Large intestine (tissue), 3 donors: ENCODE results near the gene ATP9A. TPM values are rescaled to one million over a fixed set of nuclear protein-coding genes. Genes with fewer than 3 reads are reported as not detected.

ENCODE experiments used
- DNase-seq, 2 donors: peaks; one replicate each; pipeline versions ENCODE4 v3.0.0 to v3.0.0-alpha.2; 2013
- H3K27ac ChIP-seq: one replicate; pipeline ENCODE4 v1.5.1; 2013; ENCODE audit warnings: low read length
- H3K27me3 ChIP-seq: 2 replicates; pipeline ENCODE4 v1.6.1; 2013; ENCODE audit warnings: low read length; ENCODE audit not compliant: control insufficient read depth, insufficient read depth
- H3K36me3 ChIP-seq: 2 replicates; pipeline ENCODE4 v1.6.1; 2013; ENCODE audit warnings: low read length; ENCODE audit not compliant: control insufficient read depth, insufficient read depth
- H3K4me1 ChIP-seq: one replicate; pipeline ENCODE4 v1.6.1; 2013; ENCODE audit warnings: low read length; ENCODE audit not compliant: control insufficient read depth, insufficient read depth
- H3K4me3 ChIP-seq: one replicate; pipeline ENCODE4 v1.5.1; 2013; ENCODE audit warnings: low read length
- H3K9me3 ChIP-seq: one replicate; pipeline ENCODE4 v1.6.1; 2013; ENCODE audit warnings: mild to moderate bottlenecking, low read depth, low read length, moderate library complexity; ENCODE audit not compliant: control insufficient read depth
- WGBS: methylation state at CpG from one replicate; pipeline ENCODE4 v1.1.5; 2013; ENCODE audit warnings: low lambda C conversion rate; ENCODE audit not compliant: insufficient coverage; 5-methylcytosine and 5-hydroxymethylcytosine counted together
- polyA plus RNA-seq: library from polyadenylated mRNA; unstranded; fragments of 120-200 nt; gene quantifications from one replicate; pipeline ENCODE4 v1.2.1, GENCODE V29; 2013

Gene ATP9A
- polyA plus RNA-seq, 1 donor: 46.3 TPM

GRCh38 chr20:51616060-51616459 lies 152.1 kb downstream of the ATP9A start:
- Histone ChIP-seq H3K27ac (no peak overlapping the region), H3K4me1 (no peaks in the 10 kb centered on the region)
- WGBS: no CpG with 5 or more reads among the region's 3 CpGs

GRCh38 chr20:51614687-51615086 lies 153.5 kb downstream of the ATP9A start:
- no peak for DNase-seq
- Histone ChIP-seq H3K36me3 (peaks cover 60% of the 10 kb centered on the region), H3K27ac (no peak overlapping the region), H3K27me3 (no peaks in the 10 kb centered on the region), H3K9me3 (no peaks in the 10 kb centered on the region), H3K4me1 (no peaks in the 10 kb centered on the region), H3K4me3 (no peak overlapping the region)
- WGBS: no CpG with 5 or more reads among the region's 6 CpGs

More at GRCh38 chr20:51616060-51616459, 152.1 kb downstream of the ATP9A start:
- H3K36me3 ChIP-seq: peaks cover 49% of the 10 kb centered on the region
- H3K4me3 ChIP-seq: no peak overlapping the region
- DNase-seq: no peak
- no peaks in the 10 kb centered on the region for H3K9me3 ChIP-seq
- H3K27me3 ChIP-seq: no peaks in the 10 kb centered on the region

GRCh38 chr20:51613580-51613979 lies 154.6 kb downstream of the ATP9A start:
- no peaks in the 10 kb centered on the region for H3K9me3 ChIP-seq
- no peak overlapping the region for H3K27ac ChIP-seq
- no CpG with 5 or more reads among the region's 6 CpGs for WGBS
- no peak overlapping the region for H3K4me3 ChIP-seq
- H3K4me1 ChIP-seq: no peaks in the 10 kb centered on the region
- DNase-seq: no peak
- H3K36me3 ChIP-seq: peaks cover 65% of the 10 kb centered on the region
- H3K27me3 ChIP-seq: no peaks in the 10 kb centered on the region

GRCh38 chr20:51612896-51613295 lies 155.3 kb downstream of the ATP9A start:
- H3K9me3 ChIP-seq: no peaks in the 10 kb centered on the region
- 100% methylated on average over 1 of the region's 5 CpGs for WGBS
- peaks cover 66% of the 10 kb centered on the region for H3K36me3 ChIP-seq
- DNase-seq: no peak
- H3K4me3 ChIP-seq: no peak overlapping the region
- H3K4me1 ChIP-seq: no peaks in the 10 kb centered on the region
- no peaks in the 10 kb centered on the region for H3K27me3 ChIP-seq
- no peak overlapping the region for H3K27ac ChIP-seq

GRCh38 chr20:51611625-51611890 lies 156.6 kb downstream of the ATP9A start:
- DNase-seq: no peak
- H3K36me3 ChIP-seq: peaks cover 60% of the 10 kb centered on the region
- no peaks in the 10 kb centered on the region for H3K4me1 ChIP-seq
- WGBS: no CpG with 5 or more reads among the region's 2 CpGs
- H3K27me3 ChIP-seq: no peaks in the 10 kb centered on the region
- H3K27ac ChIP-seq: no peak overlapping the region
- H3K4me3 ChIP-seq: no peak overlapping the region
- no peaks in the 10 kb centered on the region for H3K9me3 ChIP-seq

GRCh38 chr20:51610761-51611624 lies 157.2 kb downstream of the ATP9A start:
- Histone ChIP-seq H3K27me3 (no peaks in the 10 kb centered on the region), H3K4me3 (no peak overlapping the region), H3K9me3 (no peaks in the 10 kb centered on the region), H3K27ac (no peak overlapping the region), H3K36me3 (peaks cover 63% of the 10 kb centered on the region), H3K4me1 (no peaks in the 10 kb centered on the region)
- DNase-seq: no peak
- whole genome bisulfite sequencing: 62% methylated on average over 3 of the region's 16 CpGs

- no peak overlapping the region for H3K27ac ChIP-seq
- no peaks in the 10 kb centered on the region for H3K4me1 ChIP-seq
- no peaks in the 10 kb centered on the region for H3K9me3 ChIP-seq
- no peak overlapping the region for H3K4me3 ChIP-seq
- WGBS: no CpG with 5 or more reads among the region's 8 CpGs
- no peaks in the 10 kb centered on the region for H3K27me3 ChIP-seq
- no peak for DNase-seq
- H3K36me3 ChIP-seq: peaks cover 65% of the 10 kb centered on the region
Observed at GRCh38 chr20:51610111-51610510, 158.1 kb downstream of the ATP9A start.

GRCh38 chr20:51609251-51609650 lies 158.9 kb downstream of the ATP9A start:
- no peak overlapping the region for H3K27ac ChIP-seq
- no peak overlapping the region for H3K4me3 ChIP-seq
- DNase-seq: no peak
- H3K27me3 ChIP-seq: no peaks in the 10 kb centered on the region
- no peaks in the 10 kb centered on the region for H3K9me3 ChIP-seq
- H3K36me3 ChIP-seq: peaks cover 73% of the 10 kb centered on the region
- H3K4me1 ChIP-seq: no peaks in the 10 kb centered on the region
- no CpG with 5 or more reads among the region's 9 CpGs for WGBS

GRCh38 chr20:51608061-51608460 lies 160.1 kb downstream of the ATP9A start:
- no peaks in the 10 kb centered on the region for H3K27me3 ChIP-seq
- H3K4me1 ChIP-seq: no peaks in the 10 kb centered on the region
- no peaks in the 10 kb centered on the region for H3K9me3 ChIP-seq
- H3K27ac ChIP-seq: no peak overlapping the region
- H3K4me3 ChIP-seq: no peak overlapping the region
- no peak for DNase-seq
- H3K36me3 ChIP-seq: peaks cover 75% of the 10 kb centered on the region
- WGBS: no CpG with 5 or more reads among the region's 5 CpGs

GRCh38 chr20:51607170-51607569 lies 161.0 kb downstream of the ATP9A start:
- H3K27ac ChIP-seq: no peak overlapping the region
- WGBS: 100% methylated on average over 1 of the region's 2 CpGs
- no peaks in the 10 kb centered on the region for H3K9me3 ChIP-seq
- H3K4me3 ChIP-seq: no peak overlapping the region
- no peaks in the 10 kb centered on the region for H3K27me3 ChIP-seq
- peaks cover 75% of the 10 kb centered on the region for H3K36me3 ChIP-seq
- DNase-seq: no peak
- H3K4me1 ChIP-seq: no peaks in the 10 kb centered on the region

GRCh38 chr20:51604851-51605250 lies 163.3 kb downstream of the ATP9A start:
- no peak overlapping the region for H3K27ac ChIP-seq
- H3K4me3 ChIP-seq: no peak overlapping the region
- H3K36me3 ChIP-seq: peaks cover 77% of the 10 kb centered on the region
- WGBS: 67% methylated on average over 1 of the region's 14 CpGs
- no peaks in the 10 kb centered on the region for H3K9me3 ChIP-seq
- DNase-seq: no peak
- no peaks in the 10 kb centered on the region for H3K27me3 ChIP-seq
- no peaks in the 10 kb centered on the region for H3K4me1 ChIP-seq
